ENCODE measurements around the gene TNFSF18. TPM values are rescaled to one million over a fixed set of nuclear protein-coding genes. Genes with fewer than 3 reads are reported as not detected.

The TNFSF18 gene
- polyA plus RNA-seq, 1 experiment: 8.8 TPM

DNA sequence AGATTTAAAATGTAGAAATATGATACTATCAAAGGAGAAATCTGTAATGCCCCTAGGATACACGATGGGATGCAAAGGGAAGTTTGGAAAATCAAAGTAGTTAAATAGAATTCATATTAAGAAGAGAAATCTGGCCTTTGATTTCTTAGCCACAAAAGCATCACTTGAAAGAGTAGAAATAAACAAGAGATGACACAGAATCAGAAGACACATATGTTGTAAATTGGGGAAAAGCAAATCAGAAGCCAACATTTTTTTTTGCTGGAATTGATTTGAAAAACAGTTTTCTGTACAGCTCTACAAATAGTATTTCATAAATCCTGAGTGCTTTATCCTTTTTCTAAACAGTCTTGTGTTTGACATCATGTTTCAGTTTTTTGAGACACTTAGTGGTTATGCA is 12.4 kb upstream of the TNFSF18 start:
- no peak for DNase-seq (ENCODE audit: low read depth)
- Histone ChIP-seq H3K4me3 (ENCODE audit: low read depth, low read length) (no peak overlapping the region), H3K27me3 (ENCODE audit: control insufficient read depth, insufficient read depth, low read length) (no peaks in the 10 kb centered on the region), H3K36me3 (ENCODE audit: control insufficient read depth, insufficient read depth, low read length) (no peaks in the 10 kb centered on the region)
- TF ChIP-seq, protein P1, sequence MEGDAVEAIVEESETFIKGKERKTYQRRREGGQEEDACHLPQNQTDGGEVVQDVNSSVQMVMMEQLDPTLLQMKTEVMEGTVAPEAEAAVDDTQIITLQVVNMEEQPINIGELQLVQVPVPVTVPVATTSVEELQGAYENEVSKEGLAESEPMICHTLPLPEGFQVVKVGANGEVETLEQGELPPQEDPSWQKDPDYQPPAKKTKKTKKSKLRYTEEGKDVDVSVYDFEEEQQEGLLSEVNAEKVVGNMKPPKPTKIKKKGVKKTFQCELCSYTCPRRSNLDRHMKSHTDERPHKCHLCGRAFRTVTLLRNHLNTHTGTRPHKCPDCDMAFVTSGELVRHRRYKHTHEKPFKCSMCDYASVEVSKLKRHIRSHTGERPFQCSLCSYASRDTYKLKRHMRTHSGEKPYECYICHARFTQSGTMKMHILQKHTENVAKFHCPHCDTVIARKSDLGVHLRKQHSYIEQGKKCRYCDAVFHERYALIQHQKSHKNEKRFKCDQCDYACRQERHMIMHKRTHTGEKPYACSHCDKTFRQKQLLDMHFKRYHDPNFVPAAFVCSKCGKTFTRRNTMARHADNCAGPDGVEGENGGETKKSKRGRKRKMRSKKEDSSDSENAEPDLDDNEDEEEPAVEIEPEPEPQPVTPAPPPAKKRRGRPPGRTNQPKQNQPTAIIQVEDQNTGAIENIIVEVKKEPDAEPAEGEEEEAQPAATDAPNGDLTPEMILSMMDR (IDR thresholded peaks at IDR 0.05; ENCODE audit: insufficient read depth, low read depth, low read length): no peak
- ChIA-PET POLR2A (no interaction called here), CTCF (interaction anchor here (0.8 kb wide), 1 partner anchor 50 kb away, joined by 3 read pairs; no protein-coding TSS in a partner anchor)

DNA sequence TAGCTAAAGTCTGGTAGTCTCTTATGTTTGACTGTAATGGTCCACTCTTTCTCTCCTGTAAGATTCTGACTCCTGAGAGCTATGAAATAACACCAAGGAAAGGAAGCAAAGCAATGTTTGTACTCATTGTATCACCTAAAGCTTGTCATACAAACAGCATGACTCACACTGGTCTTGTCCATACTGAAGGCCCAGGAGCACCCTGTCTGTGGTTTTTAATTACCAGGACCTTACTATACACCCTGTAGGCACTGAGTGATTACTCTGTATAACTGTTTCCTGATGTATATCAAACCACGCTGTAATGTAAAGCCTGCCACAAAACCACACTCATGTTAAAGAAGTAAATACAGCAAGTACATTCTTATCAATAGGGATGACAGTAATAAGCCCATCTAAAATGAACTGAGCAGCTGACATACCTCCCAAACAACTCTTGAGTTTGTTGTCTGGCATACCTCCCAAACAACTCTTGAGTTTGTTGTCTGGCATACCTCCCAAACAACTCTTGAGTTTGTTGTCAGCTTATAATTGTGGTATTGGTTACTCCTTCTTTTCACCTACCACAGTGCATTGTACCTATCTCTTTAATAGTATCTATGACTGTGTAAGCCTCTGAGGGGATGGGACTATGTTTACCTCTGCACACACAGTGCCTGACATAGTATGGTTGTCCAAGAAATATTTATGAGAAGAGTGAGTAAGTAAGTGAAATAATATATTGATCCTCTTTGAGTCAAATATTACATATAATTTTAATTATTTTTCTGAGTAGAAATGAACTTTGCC is 11.6 kb upstream of the TNFSF18 start:
- TF ChIP-seq, protein P1 (IDR thresholded peaks at IDR 0.05; ENCODE audit: insufficient read depth, low read depth, low read length): no peak
- ChIA-PET POLR2A (no interaction called here), CTCF (no interaction called here)
- no peak overlapping the region for H3K4me3 ChIP-seq (ENCODE audit: low read depth, low read length)
- H3K27me3 ChIP-seq (ENCODE audit: control insufficient read depth, insufficient read depth, low read length): no peaks in the 10 kb centered on the region
- H3K36me3 ChIP-seq (ENCODE audit: control insufficient read depth, insufficient read depth, low read length): no peaks in the 10 kb centered on the region
- DNase-seq (ENCODE audit: low read depth): no peak

DNA sequence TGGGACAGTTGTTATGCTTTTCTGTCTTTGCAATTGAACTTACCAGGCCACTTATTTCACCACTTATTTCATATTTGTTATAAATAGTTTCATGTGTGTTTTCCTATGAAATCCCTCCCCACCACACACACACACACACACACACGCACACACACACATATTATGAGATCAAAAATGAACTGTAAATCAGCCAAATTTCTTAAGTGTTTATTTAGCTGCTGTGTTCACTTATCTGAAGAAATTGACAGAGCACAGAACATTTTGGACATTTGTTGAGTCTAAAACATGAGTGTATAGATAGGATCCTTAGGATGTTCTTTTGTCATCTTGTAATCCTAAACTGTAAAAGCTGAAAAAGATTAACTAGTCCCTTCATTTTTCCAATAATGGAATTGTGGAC is 7.8 kb upstream of the TNFSF18 start:
- ChIA-PET CTCF (interaction anchor here (0.7 to 0.9 kb wide), 2 partner anchors 14 to 316 kb away, joined by 3 read pairs; no protein-coding TSS in a partner anchor), POLR2A (no interaction called here)
- TF ChIP-seq, protein P1 (IDR thresholded peaks at IDR 0.05; ENCODE audit: insufficient read depth, low read depth, low read length): no peak
- DNase-seq (ENCODE audit: low read depth): no peak
- Histone ChIP-seq H3K36me3 (ENCODE audit: control insufficient read depth, insufficient read depth, low read length) (no peaks in the 10 kb centered on the region), H3K4me3 (ENCODE audit: low read depth, low read length) (no peak overlapping the region), H3K27me3 (ENCODE audit: control insufficient read depth, insufficient read depth, low read length) (no peaks in the 10 kb centered on the region)

DNA sequence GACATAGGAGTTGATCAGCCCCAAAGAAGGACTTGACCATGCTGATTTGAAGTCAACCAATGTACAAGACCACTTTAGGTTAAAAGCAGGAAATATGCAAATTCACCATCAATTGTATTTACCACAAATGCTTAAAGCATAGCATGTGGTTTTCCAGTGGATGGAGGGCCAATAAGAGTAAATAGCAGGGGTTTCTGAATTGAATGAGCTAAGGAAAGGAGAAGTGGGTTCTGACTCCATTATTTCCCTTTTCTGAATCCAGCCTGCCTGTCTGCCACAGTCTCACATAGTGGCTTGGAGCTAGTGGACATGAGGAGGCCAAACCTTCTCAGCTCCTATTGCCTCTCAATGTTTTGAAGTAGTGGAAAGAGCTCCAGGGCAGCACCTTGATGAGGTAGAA is 7.2 kb upstream of the TNFSF18 start:
- no peak overlapping the region for H3K4me3 ChIP-seq (ENCODE audit: low read depth, low read length)
- TF ChIP-seq, protein P1 (IDR thresholded peaks at IDR 0.05; ENCODE audit: insufficient read depth, low read depth, low read length): no peak
- CTCF ChIA-PET: interaction anchor here (0.7 to 0.9 kb wide), 2 partner anchors 13 to 316 kb away, joined by 3 read pairs; no protein-coding TSS in a partner anchor
- H3K36me3 ChIP-seq (ENCODE audit: control insufficient read depth, insufficient read depth, low read length): no peaks in the 10 kb centered on the region
- POLR2A ChIA-PET: no interaction called here
- no peak for DNase-seq (ENCODE audit: low read depth)
- no peaks in the 10 kb centered on the region for H3K27me3 ChIP-seq (ENCODE audit: control insufficient read depth, insufficient read depth, low read length)

DNA sequence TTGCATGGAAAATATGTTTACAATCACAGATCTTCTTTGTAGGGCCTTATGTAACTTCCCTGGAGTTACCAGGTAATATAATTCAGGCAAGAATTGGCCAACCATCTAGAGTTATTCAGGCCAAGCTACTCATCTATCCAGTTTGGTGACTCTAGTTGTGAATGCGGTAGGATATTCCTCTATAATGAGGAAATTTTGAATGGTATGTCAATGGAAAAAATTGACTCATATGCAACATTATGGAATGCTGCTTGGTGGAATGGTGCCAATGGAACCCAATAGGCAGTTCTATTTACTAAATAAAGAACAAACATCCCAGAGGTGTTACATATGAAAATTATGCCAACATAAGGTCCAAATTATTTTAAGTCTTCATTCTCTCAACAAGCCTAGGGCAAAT is 5.6 kb upstream of the TNFSF18 start:
- Histone ChIP-seq H3K36me3 (ENCODE audit: control insufficient read depth, insufficient read depth, low read length) (no peaks in the 10 kb centered on the region), H3K4me3 (ENCODE audit: low read depth, low read length) (no peak overlapping the region), H3K27me3 (ENCODE audit: control insufficient read depth, insufficient read depth, low read length) (no peaks in the 10 kb centered on the region)
- TF ChIP-seq, protein P1 (IDR thresholded peaks at IDR 0.05; ENCODE audit: insufficient read depth, low read depth, low read length): no peak
- ChIA-PET POLR2A (no interaction called here), CTCF (interaction anchor here (0.8 kb wide), 1 partner anchor 10 kb away, joined by 3 read pairs; no protein-coding TSS in a partner anchor)
- no peak for DNase-seq (ENCODE audit: low read depth)

All from BJ (cell line).